DND-41 (cell line): ENCODE data around the gene MIDN.

Source experiments
- EZH2 ChIP-seq: IDR thresholded peaks from 3 replicates; pipeline ENCODE4 v1.6.1; 2012; ENCODE audit warnings: borderline replicate concordance, low read depth, mild to moderate bottlenecking, moderate library complexity, low read length, inconsistent platforms; ENCODE audit not compliant: severe bottlenecking
- TF ChIP-seq, protein P1 (sequence below): IDR thresholded peaks from 2 replicates; pipeline ENCODE4 v1.5.1; 2012; ENCODE audit warnings: borderline replicate concordance, low read length, moderate library complexity, mild to moderate bottlenecking; ENCODE audit not compliant: poor library complexity, severe bottlenecking; ENCODE audit errors: extremely low read depth

GRCh38 chr19:1287354-1288225 lies 39.2 kb downstream of the MIDN start:
- TF ChIP-seq, protein P1, sequence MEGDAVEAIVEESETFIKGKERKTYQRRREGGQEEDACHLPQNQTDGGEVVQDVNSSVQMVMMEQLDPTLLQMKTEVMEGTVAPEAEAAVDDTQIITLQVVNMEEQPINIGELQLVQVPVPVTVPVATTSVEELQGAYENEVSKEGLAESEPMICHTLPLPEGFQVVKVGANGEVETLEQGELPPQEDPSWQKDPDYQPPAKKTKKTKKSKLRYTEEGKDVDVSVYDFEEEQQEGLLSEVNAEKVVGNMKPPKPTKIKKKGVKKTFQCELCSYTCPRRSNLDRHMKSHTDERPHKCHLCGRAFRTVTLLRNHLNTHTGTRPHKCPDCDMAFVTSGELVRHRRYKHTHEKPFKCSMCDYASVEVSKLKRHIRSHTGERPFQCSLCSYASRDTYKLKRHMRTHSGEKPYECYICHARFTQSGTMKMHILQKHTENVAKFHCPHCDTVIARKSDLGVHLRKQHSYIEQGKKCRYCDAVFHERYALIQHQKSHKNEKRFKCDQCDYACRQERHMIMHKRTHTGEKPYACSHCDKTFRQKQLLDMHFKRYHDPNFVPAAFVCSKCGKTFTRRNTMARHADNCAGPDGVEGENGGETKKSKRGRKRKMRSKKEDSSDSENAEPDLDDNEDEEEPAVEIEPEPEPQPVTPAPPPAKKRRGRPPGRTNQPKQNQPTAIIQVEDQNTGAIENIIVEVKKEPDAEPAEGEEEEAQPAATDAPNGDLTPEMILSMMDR = no peak
- no peak for TF ChIP-seq EZH2
